Astrocyte of the hippocampus (primary cell): Measurements from ENCODE around the gene PLCB1.

ENCODE experiments used
- DNase-seq: peaks from one replicate; pipeline ENCODE4 v3.0.0; 2011; ENCODE audit warnings: low read depth, low spot score

Gene PLCB1

GRCh38 chr20:8498571-8498970, 366.5 kb downstream of the PLCB1 start:
- no peak for DNase-seq

- no peak for DNase-seq
Measured at GRCh38 chr20:8504030-8504429, 372.0 kb downstream of the PLCB1 start.

GRCh38 chr20:8505476-8506200, 373.6 kb downstream of the PLCB1 start:
- DNase-seq, result no peak

- no peak for DNase-seq
Measured at GRCh38 chr20:8507231-8507630, 375.2 kb downstream of the PLCB1 start.

GRCh38 chr20:8509809-8510208, 377.7 kb downstream of the PLCB1 start:
- no peak for DNase-seq

- DNase-seq, result no peak
Measured at GRCh38 chr20:8510808-8511207, 378.7 kb downstream of the PLCB1 start.

GRCh38 chr20:8512003-8512402, 379.9 kb downstream of the PLCB1 start:
- no peak for DNase-seq

GRCh38 chr20:8515810-8516435, 383.9 kb downstream of the PLCB1 start:
- DNase-seq, result no peak

- no peak for DNase-seq
Measured at GRCh38 chr20:8518878-8519277, 386.8 kb downstream of the PLCB1 start.

GRCh38 chr20:8519887-8520286, 387.8 kb downstream of the PLCB1 start:
- no peak for DNase-seq

- DNase-seq, result no peak
Measured at GRCh38 chr20:8522168-8522567, 390.1 kb downstream of the PLCB1 start.

GRCh38 chr20:8523684-8524083, 391.6 kb downstream of the PLCB1 start:
- no peak for DNase-seq

GRCh38 chr20:8524101-8525016, 392.3 kb downstream of the PLCB1 start:
- DNase-seq, result no peak

GRCh38 chr20:8525017-8525343, 392.9 kb downstream of the PLCB1 start:
- no peak for DNase-seq

- DNase-seq, result no peak
Measured at GRCh38 chr20:8526610-8527009, 394.5 kb downstream of the PLCB1 start.

- DNase-seq, result peak; percentile 60
Measured at GRCh38 chr20:8527998-8528723, 396.1 kb downstream of the PLCB1 start.

- DNase-seq, result no peak
Measured at GRCh38 chr20:8530022-8530421, 398.0 kb downstream of the PLCB1 start.

- DNase-seq, result no peak
Measured at GRCh38 chr20:8532169-8532568, 400.1 kb downstream of the PLCB1 start.

- DNase-seq, result no peak
Measured at GRCh38 chr20:8534368-8535160, 402.5 kb downstream of the PLCB1 start.

- DNase-seq, result peak; percentile 14
Measured at GRCh38 chr20:8535403-8536261, 403.6 kb downstream of the PLCB1 start.
